BLaER1 (cell line): Measurements from ENCODE around the gene TTLL9.

ENCODE experiments used
- H3K27ac ChIP-seq: shearing (Covaris generic); formaldehyde crosslinking; 2 replicates; pipeline ENCODE4 v1.8.1; 2022
- H3K27me3 ChIP-seq: shearing (Covaris generic); formaldehyde crosslinking; 2 replicates; pipeline ENCODE4 v1.8.1; 2022
- H3K36me3 ChIP-seq: shearing (Covaris generic); formaldehyde crosslinking; 2 replicates; pipeline ENCODE4 v1.8.1; 2022
- H3K4me1 ChIP-seq: shearing (Covaris generic); formaldehyde crosslinking; 2 replicates; pipeline ENCODE4 v1.8.1; 2022
- H3K4me2 ChIP-seq: shearing (Covaris generic); formaldehyde crosslinking; 2 replicates; pipeline ENCODE4 v1.8.1; 2022
- H3K4me3 ChIP-seq: shearing (Covaris generic); formaldehyde crosslinking; 2 replicates; pipeline ENCODE4 v1.8.1; 2022
- H3K9ac ChIP-seq: shearing (Covaris generic); formaldehyde crosslinking; 2 replicates; pipeline ENCODE4 v1.8.1; 2022
- H3K9me3 ChIP-seq: shearing (Covaris generic); formaldehyde crosslinking; 2 replicates; pipeline ENCODE4 v1.8.1; 2022
- H4K20me1 ChIP-seq: shearing (Covaris generic); formaldehyde crosslinking; 2 replicates; pipeline ENCODE4 v1.8.1; 2022
- Cebpa-rat ChIP-seq: shearing (Covaris generic); IDR thresholded peaks from 2 replicates; pipeline ENCODE4 v1.8.1; 2022

Gene TTLL9

DNA sequence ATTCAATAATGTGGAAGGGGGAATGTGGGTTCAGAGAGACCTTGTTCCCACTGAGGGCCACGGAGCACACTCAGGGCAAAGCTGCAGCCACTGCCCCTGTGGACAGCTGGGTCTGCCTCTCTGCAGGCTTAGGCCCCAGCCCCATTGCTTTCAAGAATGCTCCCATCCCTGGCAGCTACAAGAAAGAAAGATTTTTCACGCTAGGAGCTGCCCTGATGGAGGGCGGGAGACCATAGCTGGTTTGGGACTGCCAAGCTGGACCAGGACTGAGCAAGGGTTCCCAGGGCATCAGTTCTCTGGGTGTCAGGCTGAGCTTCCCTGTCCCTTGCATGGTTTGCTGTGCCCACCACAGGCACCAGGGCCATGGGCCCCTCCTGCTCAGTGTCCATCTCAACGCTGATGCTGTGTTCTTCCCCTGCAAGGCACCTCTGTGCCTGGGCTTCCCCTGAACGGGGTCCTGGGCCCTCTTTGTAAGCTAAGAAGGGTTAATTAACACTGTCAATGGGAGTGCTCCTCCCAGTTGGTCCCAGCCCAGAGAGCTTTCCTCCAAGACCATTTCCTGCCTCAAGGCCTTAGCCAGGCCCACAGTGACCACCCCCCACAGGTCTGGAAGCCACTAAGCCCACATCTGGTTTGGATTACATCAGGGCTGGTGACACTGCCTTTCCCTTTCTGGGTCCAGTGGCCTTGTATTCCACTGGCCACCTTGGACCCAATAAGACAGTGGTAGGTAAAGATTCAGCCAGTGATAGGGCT is 33.4 kb upstream of the TTLL9 start:
- H3K4me2 ChIP-seq = peak overlapping the region; percentile 69
- no peaks in the 10 kb centered on the region for H3K27me3 ChIP-seq
- H3K4me1 ChIP-seq = peaks cover 68% of the 10 kb centered on the region
- H4K20me1 ChIP-seq = peaks cover 24% of the 10 kb centered on the region; the same call in 1 of the 2 replicates
- no peaks in the 10 kb centered on the region for H3K9me3 ChIP-seq
- no peaks in the 10 kb centered on the region for H3K36me3 ChIP-seq
- no peak for TF ChIP-seq Cebpa-rat
- H3K4me3 ChIP-seq = 0 out of 2 replicates have a peak overlapping the region, but pooled peaks have one; percentile 2
- peak overlapping the region; percentile 39; the same call in 1 of the 2 replicates for H3K9ac ChIP-seq
- peak overlapping the region; percentile 12 for H3K27ac ChIP-seq

DNA sequence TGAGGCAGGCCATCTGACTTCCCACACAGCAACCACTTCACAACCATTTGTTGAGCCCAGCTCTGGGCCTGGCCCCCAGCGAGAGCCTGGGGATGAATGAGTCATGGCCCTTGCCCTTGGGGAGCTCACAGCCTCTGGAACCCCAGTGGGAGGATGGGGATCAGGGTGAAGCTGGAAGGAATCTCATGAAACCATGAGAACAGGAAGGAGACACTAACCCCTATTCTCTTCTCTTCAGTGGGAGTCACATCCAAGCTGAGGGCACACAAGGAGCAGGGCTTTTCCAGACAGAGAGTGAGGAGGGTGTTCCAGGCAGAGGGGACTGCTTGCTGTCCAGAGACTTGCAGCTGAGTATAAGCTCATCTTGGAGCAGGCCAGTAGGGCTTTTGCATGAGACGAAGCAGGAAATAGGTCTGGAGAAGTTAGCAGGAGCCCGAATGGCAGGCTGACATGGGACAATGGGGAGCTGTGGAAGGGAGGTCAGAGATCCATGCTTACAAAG is 32.5 kb upstream of the TTLL9 start:
- H3K27me3 ChIP-seq = no peaks in the 10 kb centered on the region
- no peak overlapping the region for H3K4me3 ChIP-seq
- no peak overlapping the region for H3K27ac ChIP-seq
- peaks cover 24% of the 10 kb centered on the region; the same call in 1 of the 2 replicates for H4K20me1 ChIP-seq
- H3K4me1 ChIP-seq = peaks cover 77% of the 10 kb centered on the region
- H3K9me3 ChIP-seq = no peaks in the 10 kb centered on the region
- TF ChIP-seq Cebpa-rat = no peak
- no peak overlapping the region for H3K9ac ChIP-seq
- H3K36me3 ChIP-seq = no peaks in the 10 kb centered on the region
- peak overlapping the region; percentile 69 for H3K4me2 ChIP-seq

DNA sequence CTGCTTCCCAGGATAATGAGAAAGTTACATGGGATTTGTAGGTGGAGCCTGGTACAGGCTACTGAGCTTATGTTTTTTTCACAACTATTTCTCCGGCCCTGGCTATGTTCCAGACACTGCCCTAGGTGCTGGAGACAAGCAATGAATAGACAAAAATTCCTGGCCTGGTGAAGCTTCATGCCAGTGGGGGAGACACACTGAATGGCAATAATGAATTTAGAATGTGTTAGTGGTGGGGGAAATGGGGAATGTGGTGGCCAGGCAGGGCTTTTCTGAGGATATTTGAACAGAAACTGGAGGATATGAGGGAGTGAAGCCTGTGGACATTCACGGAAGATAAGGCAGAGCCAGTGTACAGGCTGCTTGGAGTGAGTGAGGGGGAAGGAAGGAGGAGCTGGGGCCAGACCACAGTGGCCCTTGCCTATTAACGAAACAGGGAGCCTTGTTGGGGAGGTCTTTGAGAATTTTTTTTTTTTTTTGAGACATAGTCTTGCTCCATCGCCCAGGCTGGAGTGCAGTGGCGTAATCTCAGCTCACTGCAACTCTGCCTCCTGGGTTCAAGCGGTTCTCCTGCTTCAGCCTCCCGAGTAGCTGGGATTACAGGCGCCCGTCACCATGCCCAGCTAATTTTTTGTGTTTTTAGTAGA is 31.7 kb upstream of the TTLL9 start:
- Histone ChIP-seq H3K4me1 (peaks cover 82% of the 10 kb centered on the region), H3K27ac (no peak overlapping the region), H4K20me1 (peaks cover 24% of the 10 kb centered on the region; the same call in 1 of the 2 replicates), H3K4me2 (peak overlapping the region; percentile 37), H3K4me3 (no peak overlapping the region), H3K27me3 (no peaks in the 10 kb centered on the region), H3K9me3 (no peaks in the 10 kb centered on the region), H3K36me3 (no peaks in the 10 kb centered on the region), H3K9ac (no peak overlapping the region)
- TF ChIP-seq Cebpa-rat = no peak

DNA sequence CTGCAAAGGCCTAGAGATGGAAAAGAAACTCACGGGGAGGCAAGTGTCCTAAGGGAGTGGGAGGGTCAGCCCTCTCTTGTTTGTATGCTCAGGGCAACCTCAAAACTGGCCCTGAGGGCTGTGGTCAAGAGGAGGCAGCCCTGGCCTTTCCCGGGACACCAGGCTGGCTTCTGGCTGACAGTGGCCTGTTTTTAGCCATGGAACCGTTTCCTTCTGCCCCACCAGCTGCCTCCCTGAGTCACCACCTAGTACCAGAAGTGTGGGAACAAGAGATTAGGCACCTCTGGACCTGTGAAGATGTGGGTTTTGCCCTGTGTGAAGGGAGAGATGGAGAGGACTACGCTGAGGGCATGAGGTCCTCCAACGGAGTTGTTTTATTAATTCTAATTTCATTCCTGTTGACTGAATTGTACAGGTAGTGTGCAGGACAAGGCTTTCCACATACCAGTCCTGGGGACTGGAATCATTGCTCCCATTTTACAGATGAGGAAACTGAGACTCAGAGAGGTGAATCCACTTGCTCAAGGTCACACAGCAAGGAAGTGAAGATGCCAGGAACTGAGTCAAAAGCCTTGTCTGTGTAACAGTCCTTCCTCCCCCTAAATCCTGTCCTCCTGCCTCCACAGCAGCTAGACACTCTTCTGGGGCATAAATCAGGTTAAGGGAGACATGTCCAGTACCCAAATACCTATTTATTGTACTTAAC is 30.5 kb upstream of the TTLL9 start:
- Histone ChIP-seq H3K27ac (no peak overlapping the region), H4K20me1 (peaks cover 24% of the 10 kb centered on the region; the same call in 1 of the 2 replicates), H3K36me3 (no peaks in the 10 kb centered on the region), H3K4me1 (peaks cover 82% of the 10 kb centered on the region), H3K4me3 (no peak overlapping the region), H3K4me2 (no peak overlapping the region), H3K9me3 (no peaks in the 10 kb centered on the region), H3K27me3 (no peaks in the 10 kb centered on the region), H3K9ac (no peak overlapping the region)
- no peak for TF ChIP-seq Cebpa-rat

DNA sequence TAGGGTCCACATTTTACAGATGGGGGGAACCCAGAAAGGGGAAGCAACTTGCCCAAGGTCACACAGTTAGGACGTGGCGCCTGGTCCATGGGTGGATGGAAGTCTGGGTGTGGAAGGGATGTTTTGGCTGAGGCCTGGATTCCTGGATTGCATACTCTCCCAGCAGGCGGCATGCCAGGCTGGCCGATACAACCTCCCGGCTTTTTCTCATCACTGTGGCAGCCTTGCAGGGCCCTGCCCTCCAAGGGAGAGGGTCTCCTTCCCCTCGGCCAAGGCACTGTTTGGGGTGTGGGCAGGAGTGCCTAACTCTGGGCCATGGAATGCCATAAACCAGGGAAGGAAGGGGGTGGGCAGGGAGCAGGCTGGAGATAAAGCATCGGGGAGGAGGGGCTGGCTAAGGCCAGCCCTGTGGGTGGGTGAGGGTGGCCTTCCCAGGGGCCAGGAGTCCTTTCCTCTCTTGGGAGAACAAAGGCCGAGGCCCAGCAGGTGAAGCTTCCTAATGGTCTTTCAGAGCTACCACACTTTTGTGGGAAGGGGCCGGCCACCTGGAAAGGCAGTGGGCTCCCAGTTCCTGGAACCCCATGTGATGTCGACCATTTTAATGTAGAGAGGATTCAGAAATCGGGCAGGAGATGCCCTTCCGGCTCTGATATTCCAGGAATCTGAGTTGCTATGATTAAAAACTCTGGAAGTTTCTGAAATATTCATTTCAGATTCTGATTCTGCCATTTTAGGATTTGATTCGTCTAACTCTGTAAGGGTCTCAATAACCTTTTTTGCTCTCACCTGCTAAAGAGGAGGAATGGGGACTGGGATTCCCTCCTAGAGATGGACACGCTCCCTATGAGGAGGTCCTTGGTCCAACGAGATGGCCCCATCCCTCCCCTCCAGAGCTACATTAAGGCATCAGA is 29.3 kb upstream of the TTLL9 start:
- Histone ChIP-seq H3K27ac (no peak overlapping the region), H3K9ac (no peak overlapping the region), H3K27me3 (no peaks in the 10 kb centered on the region), H3K4me2 (no peak overlapping the region), H3K9me3 (no peaks in the 10 kb centered on the region), H3K4me3 (no peak overlapping the region), H3K4me1 (peaks cover 82% of the 10 kb centered on the region), H3K36me3 (no peaks in the 10 kb centered on the region), H4K20me1 (peaks cover 13% of the 10 kb centered on the region; the same call in 1 of the 2 replicates)
- no peak for TF ChIP-seq Cebpa-rat

DNA sequence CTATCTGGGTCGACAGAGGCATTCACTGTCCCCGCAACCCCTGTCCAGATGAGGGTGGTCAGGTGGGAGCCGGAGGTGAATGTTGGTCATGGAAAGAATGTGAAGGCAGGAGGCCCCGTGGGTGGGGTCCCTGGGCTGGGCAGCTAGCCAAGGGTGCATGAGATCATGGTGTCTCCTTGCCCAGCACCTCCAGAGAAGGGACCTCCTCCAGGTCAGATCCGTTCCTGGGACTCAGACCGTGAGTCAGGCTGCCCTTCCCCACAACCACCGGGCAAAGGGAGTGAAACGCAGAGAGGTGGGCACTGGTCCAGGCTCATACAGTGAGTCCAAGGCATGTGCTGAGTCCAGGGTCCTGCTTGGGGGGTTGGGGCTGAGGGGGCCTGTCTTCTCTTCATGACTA is 28.5 kb upstream of the TTLL9 start:
- TF ChIP-seq Cebpa-rat = no peak
- Histone ChIP-seq H3K4me2 (peak overlapping the region; percentile 85), H3K27me3 (no peaks in the 10 kb centered on the region), H3K4me3 (no peak overlapping the region), H4K20me1 (0 out of 2 replicates have a peak, but pooled peaks cover 6% of the 10 kb centered on the region), H3K4me1 (peaks cover 78% of the 10 kb centered on the region), H3K9me3 (no peaks in the 10 kb centered on the region), H3K27ac (peak overlapping the region; percentile 56; the same call in 1 of the 2 replicates), H3K36me3 (no peaks in the 10 kb centered on the region), H3K9ac (0 out of 2 replicates have a peak overlapping the region, but pooled peaks have one; percentile 30)

DNA sequence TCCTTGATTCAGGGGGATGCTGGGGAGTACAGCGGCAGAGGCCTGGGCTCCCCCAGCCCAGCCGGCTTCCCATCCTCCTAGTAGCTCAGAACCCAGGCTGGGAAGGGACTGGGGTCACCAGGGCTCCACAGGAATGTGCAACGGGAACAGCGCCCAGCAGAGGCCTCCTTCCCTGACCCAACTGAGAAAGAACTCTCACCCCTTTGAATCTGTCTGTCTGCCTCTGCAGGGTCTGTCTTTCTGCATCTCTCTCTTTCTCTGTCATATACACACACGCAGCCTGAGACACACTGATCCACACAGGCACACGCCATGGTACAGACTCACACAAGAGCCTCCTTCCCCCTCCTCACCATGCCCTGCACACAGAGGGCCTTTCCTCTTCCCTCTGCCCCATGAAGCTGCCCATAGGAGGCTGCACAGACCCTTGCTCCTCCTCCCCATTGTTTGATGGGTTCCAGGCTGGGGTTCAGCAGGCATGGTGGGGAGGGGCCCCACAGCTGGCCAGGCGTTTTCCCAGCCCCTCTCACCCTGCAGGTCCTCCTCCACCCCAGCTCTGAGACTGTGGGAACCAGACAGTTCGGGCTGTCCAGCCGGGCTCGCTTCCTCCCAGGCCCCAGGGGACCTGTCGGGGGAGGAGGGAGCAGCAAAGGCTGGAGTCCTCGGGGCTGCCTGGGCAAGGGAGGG is 27.8 kb upstream of the TTLL9 start:
- Histone ChIP-seq H3K4me3 (no peak overlapping the region; the same call in 1 of the 2 replicates), H4K20me1 (no peaks in the 10 kb centered on the region), H3K4me1 (peaks cover 72% of the 10 kb centered on the region), H3K36me3 (no peaks in the 10 kb centered on the region), H3K4me2 (peak overlapping the region; percentile 85), H3K27ac (peak overlapping the region; percentile 56), H3K9ac (peak overlapping the region; percentile 30), H3K27me3 (no peaks in the 10 kb centered on the region), H3K9me3 (no peaks in the 10 kb centered on the region)
- no peak for TF ChIP-seq Cebpa-rat

DNA sequence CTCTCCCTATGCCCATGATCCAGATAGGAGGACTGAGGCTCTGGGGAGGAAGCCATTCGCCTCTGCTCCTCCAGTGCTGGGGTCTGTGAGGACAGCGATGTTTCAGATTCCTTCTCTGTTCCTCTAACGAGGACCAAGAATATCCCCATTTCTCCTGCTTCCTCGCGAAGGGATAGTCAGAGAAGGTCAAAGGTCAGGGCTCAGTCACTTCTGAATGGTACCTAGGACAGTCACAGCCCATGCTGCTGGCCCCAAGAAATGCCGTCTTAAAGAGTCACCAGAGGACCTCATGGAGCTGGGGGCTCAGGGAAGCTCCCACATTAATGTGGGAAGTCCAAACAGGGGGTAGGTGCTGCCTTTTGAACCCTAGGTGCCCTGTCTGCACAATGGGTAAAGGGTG is 27.1 kb upstream of the TTLL9 start:
- H3K27me3 ChIP-seq = no peaks in the 10 kb centered on the region
- TF ChIP-seq Cebpa-rat = no peak
- H3K9ac ChIP-seq = peak overlapping the region; percentile 30; the same call in 1 of the 2 replicates
- H3K4me2 ChIP-seq = peak overlapping the region; percentile 85
- no peaks in the 10 kb centered on the region for H4K20me1 ChIP-seq
- H3K36me3 ChIP-seq = no peaks in the 10 kb centered on the region
- H3K27ac ChIP-seq = peak overlapping the region; percentile 56; the same call in 1 of the 2 replicates
- H3K9me3 ChIP-seq = no peaks in the 10 kb centered on the region
- H3K4me1 ChIP-seq = peaks cover 65% of the 10 kb centered on the region
- H3K4me3 ChIP-seq = no peak overlapping the region; the same call in 1 of the 2 replicates
